Stomach smooth muscle (tissue), 2 donors: Measurements from ENCODE around the gene SERINC2.
"Not testable (repeated sequence)": the region's sequence is repeated elsewhere in the genome, so short reads cannot be mapped to it uniquely, and the experiment has no call there.

Source experiments
- H3K27ac ChIP-seq: one replicate; pipeline ENCODE4 v1.7.0; 2013; ENCODE audit warnings: mild to moderate bottlenecking, low read length, inconsistent platforms
- H3K27me3 ChIP-seq, 2 donors: one replicate each; pipeline ENCODE4 v1.7.0; 2013; ENCODE audit warnings: low read length in 2 of 2; ENCODE audit not compliant: insufficient read depth in 2 of 2, control insufficient read depth in 1 of 2
- H3K36me3 ChIP-seq, 2 donors: one replicate each; pipeline ENCODE4 v1.7.0; 2013; ENCODE audit warnings: low read length in 2 of 2; ENCODE audit not compliant: control insufficient read depth in 2 of 2, insufficient read depth in 2 of 2
- H3K4me1 ChIP-seq: one replicate; pipeline ENCODE4 v1.7.0; 2013; ENCODE audit warnings: low read length; ENCODE audit not compliant: control insufficient read depth, insufficient read depth
- H3K4me3 ChIP-seq, 2 donors: one replicate each; pipeline ENCODE4 v1.7.0; 2013; ENCODE audit warnings: low read length in 2 of 2
- H3K9ac ChIP-seq, 2 donors: one replicate each; pipeline ENCODE4 v1.7.0; 2013; ENCODE audit warnings: low read length in 2 of 2, mild to moderate bottlenecking in 1 of 2
- H3K9me3 ChIP-seq, 2 donors: one replicate each; pipeline ENCODE4 v1.7.0; 2013; ENCODE audit warnings: low read length in 2 of 2; ENCODE audit not compliant: control insufficient read depth in 2 of 2
- donor health status: healthy.
- donor health status: Pancreatic carcinoma.

SERINC2 gene

DNA sequence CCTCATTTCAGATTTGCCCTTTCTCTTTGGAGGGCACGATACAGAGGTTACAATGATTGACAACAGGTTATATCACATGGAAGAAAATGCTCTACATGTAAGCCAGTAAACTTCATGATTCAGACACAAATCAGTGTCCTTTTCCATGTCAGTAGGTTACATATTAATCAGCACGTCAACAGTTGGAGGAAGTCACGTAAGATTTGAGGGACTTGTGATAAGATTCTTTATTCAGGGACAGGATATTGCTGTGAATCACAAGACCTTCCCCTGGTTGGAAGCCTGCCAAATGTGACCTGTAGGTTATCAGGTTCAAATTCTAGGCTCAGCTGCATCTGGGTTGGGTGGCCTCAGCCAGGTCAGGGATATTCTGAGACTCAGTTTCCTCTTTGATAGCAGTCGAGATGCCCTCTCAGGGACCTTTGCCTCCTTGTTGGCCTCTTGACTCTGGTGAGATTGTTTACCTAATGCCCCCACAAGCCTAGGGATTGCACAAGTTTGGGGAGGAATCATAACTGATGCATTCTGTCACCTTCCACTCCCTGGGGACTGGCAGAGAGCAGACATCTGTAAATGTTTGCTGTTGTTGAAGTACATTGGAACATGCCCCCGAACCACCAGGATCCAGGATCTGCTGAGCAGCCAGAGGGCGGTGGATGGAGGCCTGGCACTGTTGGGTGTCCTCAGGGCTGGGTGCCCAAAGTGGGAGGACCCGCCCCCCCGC is 31.9 kb downstream of the SERINC2 start:
- Histone ChIP-seq H3K36me3 (no peaks in the 10 kb centered on the region), H3K27ac (no peak overlapping the region), H3K27me3 (peaks cover 0 to 3% of the 10 kb centered on the region in 2 donors), H3K9me3 (peaks cover 3 to 9% of the 10 kb centered on the region in 2 donors), H3K4me3 (no peak overlapping the region), H3K4me1 (no peaks in the 10 kb centered on the region), H3K9ac (no peak overlapping the region)

DNA sequence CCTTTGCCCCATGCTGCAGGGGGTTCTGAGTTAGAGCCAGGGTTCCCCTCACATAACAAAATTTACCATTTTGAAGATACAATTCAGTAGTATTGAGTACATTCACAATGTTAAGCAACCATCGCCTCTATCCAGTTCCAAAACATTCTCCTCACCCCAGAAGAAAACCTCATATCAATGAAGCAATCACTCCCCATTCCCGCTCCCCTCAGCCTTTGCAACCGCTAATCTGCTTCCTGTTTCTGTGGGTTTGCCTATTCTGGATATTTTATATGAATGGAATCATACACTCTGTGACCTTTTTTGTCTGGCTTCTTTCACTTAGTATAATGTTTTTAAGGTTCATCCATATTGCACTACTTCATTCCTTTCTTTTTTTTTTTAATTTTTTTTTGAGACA is 32.9 kb downstream of the SERINC2 start:
- Histone ChIP-seq H3K27me3 (peaks cover 0 to 3% of the 10 kb centered on the region in 2 donors), H3K36me3 (no peaks in the 10 kb centered on the region), H3K4me3 (no peak overlapping the region), H3K9ac (no peak overlapping the region), H3K27ac (no peak overlapping the region), H3K9me3 (peaks cover 3 to 9% of the 10 kb centered on the region in 2 donors), H3K4me1 (no peaks in the 10 kb centered on the region)

DNA sequence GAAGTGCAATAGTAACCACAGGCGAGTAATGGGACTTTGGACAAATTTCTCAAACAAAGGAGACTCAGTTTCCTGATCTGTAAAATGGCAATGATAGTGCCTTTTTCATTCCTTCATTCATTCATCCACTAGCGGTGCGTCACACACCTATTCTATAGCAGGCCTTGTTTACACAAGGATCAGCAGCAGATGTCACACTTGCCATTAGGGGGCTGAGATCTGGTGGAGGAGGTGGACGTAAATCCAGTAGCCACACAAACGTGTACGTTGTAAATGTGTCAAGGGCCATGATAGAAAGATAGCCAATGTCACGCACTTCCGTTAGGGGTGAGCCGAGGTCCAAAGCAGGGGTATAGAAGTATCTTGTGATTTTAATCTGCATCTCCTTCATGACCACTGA is 34.2 kb downstream of the SERINC2 start:
- Histone ChIP-seq H3K27me3 (peaks cover 0 to 3% of the 10 kb centered on the region in 2 donors), H3K9ac (no peak overlapping the region), H3K27ac (no peak overlapping the region)

DNA sequence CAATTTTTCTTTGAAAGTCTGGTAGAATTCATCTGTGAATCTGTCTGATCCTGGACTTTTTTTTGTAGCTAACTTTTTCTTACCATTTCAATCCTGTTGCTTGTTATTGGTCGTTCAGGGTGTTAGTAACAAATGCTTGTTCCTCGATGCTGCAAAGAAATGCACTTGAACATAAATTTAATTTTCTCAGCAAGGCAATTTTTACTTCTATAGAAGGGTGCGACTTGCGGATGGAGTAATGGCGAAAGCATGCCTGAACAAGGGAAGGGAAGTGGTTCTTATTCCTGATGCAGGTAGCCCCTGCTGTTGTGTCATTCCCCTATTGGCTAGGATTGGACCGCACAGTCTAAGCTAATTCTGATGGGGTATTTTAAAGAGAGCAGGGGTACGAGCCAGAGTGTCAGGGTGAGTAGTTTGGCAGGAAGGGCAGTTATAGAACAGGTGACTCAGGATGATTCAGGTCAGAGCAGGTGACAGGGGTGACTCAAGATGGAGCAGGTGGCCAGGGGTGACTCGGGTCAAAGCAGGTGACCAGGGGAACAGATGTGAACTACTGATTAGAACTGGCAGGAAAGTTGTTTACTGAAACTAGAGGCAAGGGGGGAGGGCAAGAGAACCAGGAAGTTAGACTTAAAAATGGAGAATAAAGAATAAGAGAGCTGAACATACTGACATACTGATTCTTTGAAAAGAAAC is 40.5 kb downstream of the SERINC2 start:
- Histone ChIP-seq H3K4me1 (no peaks in the 10 kb centered on the region), H3K9me3 (peaks cover 2 to 8% of the 10 kb centered on the region in 2 donors), H3K4me3 (no peak overlapping the region), H3K36me3 (no peaks in the 10 kb centered on the region), H3K27ac (no peak overlapping the region), H3K27me3 (peaks cover 0 to 2% of the 10 kb centered on the region in 2 donors), H3K9ac (no peak overlapping the region)

More for the DNA sequence above, 34.2 kb downstream of the SERINC2 start:
- no peak overlapping the region for H3K4me3 ChIP-seq
- H3K36me3 ChIP-seq: no peaks in the 10 kb centered on the region
- no peaks in the 10 kb centered on the region for H3K4me1 ChIP-seq
- H3K9me3 ChIP-seq: peaks cover 3 to 9% of the 10 kb centered on the region in 2 donors

DNA sequence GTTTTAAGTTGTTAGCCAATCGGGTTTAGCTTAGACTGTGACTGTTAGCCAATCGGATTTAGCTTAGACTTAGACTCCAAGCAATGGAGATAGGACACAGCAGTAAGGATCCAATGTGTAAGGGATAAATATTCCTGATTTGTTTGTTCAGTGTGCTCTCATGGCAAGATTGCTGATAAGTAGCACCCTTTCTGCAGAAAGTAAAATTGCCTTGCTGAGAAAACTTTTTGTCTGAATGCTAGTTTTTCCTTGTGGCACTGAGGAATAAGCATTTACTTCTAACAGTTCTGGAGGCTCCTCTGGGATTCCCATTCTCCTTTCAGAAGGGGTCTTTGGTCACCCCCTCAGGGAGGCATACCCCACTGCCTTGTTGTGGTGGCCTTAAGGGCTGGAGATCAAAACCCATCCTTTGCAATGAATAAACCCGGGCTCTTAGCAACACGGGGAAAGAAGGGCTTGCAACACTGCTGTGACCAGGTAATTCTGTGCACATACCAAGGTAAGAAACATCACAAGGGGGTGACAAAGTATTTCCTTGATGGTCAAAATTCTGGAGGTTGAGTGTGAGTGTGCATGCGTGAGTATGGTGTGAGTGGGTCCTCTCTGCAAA is 45.4 kb downstream of the SERINC2 start:
- Histone ChIP-seq H3K9ac (no peak overlapping the region), H3K9me3 (peaks cover 8 to 15% of the 10 kb centered on the region in 2 donors), H3K27ac (no peak overlapping the region), H3K4me1 (no peaks in the 10 kb centered on the region), H3K36me3 (no peaks in the 10 kb centered on the region), H3K27me3 (no peaks in the 10 kb centered on the region), H3K4me3 (no peak overlapping the region)

DNA sequence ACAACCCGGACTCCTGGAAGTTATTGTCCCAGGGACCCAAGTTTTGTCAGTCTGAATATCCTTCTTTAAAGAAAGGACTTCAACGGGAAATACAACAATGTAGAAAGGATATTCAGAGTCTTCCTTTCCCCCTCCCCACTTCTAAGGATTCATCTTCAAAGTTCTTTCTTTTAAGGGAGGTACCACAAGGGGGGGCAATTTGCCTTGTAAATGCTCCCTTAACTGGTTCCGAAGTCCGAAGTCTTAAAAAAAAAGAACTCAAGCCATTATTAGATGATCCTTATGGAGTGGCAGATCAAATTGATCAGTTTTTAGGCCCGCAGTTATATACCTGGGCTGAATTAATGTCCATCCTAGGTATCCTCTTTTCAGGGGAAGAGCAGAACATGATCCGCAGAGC is 47.0 kb downstream of the SERINC2 start:
- no peak overlapping the region for H3K27ac ChIP-seq
- H3K4me3 ChIP-seq: no peak overlapping the region
- H3K9me3 ChIP-seq: peaks cover 8 to 14% of the 10 kb centered on the region in 2 donors
- no peaks in the 10 kb centered on the region for H3K27me3 ChIP-seq
- no peaks in the 10 kb centered on the region for H3K36me3 ChIP-seq
- H3K9ac ChIP-seq: no peak overlapping the region
- H3K4me1 ChIP-seq: no peaks in the 10 kb centered on the region

DNA sequence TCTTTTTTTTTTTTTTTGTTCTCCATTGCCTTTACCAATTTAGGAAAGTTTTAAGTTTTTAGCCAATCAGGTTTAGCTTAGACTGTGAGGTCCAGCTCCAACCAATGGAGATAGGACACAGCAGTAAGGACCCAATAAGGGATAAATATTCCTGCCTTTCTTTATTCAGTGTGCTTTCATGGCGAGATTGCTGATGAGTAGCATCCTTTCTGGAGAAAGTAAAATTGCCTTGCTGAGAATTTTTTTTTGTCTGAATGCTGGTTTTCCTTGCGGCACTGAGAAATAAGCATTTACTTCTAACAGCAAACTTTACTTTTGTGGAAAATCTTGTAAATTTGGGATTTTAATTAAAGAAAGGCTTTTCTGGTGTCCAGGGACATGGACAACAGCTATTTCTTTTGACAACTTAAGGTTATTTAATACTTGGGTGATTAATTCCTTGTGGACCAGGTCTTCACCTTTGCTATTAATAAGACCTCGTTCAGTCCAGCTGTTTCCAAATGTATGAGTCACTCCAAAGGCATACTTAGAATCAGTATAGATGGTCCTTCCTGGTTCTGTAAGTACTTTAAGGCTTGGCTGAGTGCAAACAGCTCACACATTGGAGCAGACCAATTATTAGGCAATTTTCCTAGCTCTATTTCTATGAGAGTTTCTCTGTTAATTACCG is 54.1 kb downstream of the SERINC2 start:
- H3K4me1 ChIP-seq: no peaks in the 10 kb centered on the region
- H3K27ac ChIP-seq: no peak overlapping the region
- no peak overlapping the region for H3K9ac ChIP-seq
- no peak overlapping the region for H3K4me3 ChIP-seq
- H3K36me3 ChIP-seq: no peaks in the 10 kb centered on the region
- peaks cover 0 to 2% of the 10 kb centered on the region in 2 donors for H3K27me3 ChIP-seq
- peaks cover 0 to 6% of the 10 kb centered on the region in 2 donors for H3K9me3 ChIP-seq

DNA sequence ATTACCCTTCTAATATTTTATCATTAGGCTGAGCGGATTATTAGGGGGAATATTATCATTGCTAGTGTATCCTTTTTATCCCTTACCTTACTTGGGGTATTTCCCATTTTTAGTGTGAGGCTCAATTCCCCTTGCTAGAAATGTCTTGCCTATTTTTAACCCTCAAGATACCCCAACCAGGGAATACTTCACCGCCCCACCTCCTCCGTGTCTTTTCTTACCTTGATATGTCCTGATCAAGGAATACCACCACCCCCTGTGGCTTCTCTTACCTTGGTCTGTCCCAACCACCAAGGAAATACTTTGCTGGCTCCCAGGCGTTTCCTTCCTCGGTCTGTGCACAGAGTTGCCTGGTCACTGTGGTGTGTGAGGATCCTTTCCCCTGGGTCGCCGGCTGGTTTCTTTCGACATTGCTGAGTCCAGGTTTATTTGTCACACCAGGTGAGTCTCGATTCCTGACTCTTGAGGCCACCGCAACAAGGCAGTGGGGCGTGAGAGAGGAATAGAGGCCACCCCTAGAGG is 57.8 kb downstream of the SERINC2 start:
- no peak overlapping the region for H3K4me3 ChIP-seq
- H3K27ac ChIP-seq: no peak overlapping the region
- H3K27me3 ChIP-seq: peaks cover 0 to 2% of the 10 kb centered on the region in 2 donors
- no peak overlapping the region for H3K9ac ChIP-seq
- H3K4me1 ChIP-seq: no peaks in the 10 kb centered on the region
- no peaks in the 10 kb centered on the region for H3K36me3 ChIP-seq
- H3K9me3 ChIP-seq: peaks cover 0 to 6% of the 10 kb centered on the region in 2 donors

DNA sequence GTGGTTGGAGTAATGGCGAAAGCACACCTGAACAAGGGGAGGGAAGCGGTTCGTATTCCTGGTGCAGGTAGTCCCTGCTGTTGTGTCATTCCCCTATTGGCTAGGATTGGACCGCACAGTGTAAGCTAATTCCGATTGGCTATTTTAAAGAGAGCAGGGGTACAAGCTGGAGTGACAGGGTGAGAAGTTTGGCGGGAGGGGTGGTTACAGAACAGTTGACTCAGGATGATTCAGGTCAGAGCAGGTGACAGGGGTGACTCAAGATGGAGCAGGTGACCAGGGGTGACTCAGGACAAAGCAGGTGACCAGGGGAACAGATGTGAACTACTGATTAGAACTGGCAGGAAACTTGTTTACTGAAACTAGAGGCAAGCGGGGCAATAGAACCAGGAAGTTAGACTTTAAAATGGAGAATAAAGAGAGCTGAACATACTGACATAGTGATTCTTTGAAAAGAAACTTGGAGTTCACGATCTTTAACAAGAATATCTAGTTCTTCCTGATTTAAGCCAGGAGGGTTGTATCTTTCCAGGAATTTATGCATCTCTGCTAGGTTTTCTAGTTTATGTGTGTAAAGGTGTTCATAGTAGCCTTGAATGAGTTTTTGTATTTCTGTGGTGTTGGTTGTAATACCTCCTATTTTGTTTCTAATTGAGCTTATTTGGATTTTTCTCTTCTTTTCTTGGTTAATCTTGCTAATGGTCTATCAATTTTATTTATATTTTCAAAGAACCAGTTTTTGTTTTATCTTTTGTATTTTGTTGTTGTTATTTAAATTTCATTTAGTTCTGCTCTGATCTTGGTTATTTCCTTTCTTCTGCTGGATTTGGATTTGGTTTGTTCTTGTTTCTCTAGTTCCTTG is 58.7 kb downstream of the SERINC2 start:
- H3K9me3 ChIP-seq, H3K27ac ChIP-seq, H3K4me3 ChIP-seq, H3K9ac ChIP-seq, H3K4me1 ChIP-seq, H3K36me3 ChIP-seq, H3K27me3 ChIP-seq: not testable (repeated sequence)

DNA sequence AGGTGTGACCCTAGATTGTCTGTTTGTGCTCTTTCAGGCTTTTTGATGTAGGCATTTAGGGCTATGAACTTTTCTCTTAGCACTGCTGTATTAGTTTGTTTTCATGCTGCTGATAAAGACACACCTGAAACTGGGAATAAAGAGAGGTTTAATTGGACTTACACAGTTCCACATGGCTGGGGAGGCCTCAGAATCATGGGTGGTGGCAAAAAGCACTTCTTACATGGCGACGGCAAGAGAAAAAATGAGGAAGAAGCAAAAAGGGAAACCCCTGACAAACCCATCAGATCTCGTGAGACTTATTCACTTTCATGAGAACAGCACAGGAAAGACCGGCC is 59.3 kb downstream of the SERINC2 start:
- not testable (repeated sequence) for H3K4me1 ChIP-seq, H3K4me3 ChIP-seq, H3K27me3 ChIP-seq, H3K9me3 ChIP-seq, H3K9ac ChIP-seq, H3K36me3 ChIP-seq, H3K27ac ChIP-seq
